Epithelial cell of proximal tubule (primary cell): ENCODE data around the gene CYP2R1. TPM values are rescaled to one million over a fixed set of nuclear protein-coding genes. Genes with fewer than 3 reads are reported as not detected.

Experiments
- DNase-seq: peaks from one replicate; pipeline ENCODE4 v3.0.0-alpha.2; 2011; ENCODE audit warnings: low read depth
- H3K4me3 ChIP-seq: 2 replicates; pipeline ENCODE4 v1.5.1; 2011; ENCODE audit warnings: low read depth, mild to moderate bottlenecking, low read length
- total RNA-seq: library from RNA; depleted of rRNA; stranded (reverse); fragments of >200 nt; gene quantifications from 2 replicates; pipeline ENCODE4 v1.2.3, GENCODE V29; 2015
- TF ChIP-seq, protein P1 (sequence below): conservative IDR thresholded peaks from 2 replicates; pipeline ENCODE4 v1.5.1; 2012; ENCODE audit warnings: low read depth, mild to moderate bottlenecking, low read length

Gene CYP2R1
- total RNA-seq, 1 donor from 2014 or later = 6.2 TPM

GRCh38 chr11:14905104-14906033 lies 13.3 kb upstream of the CYP2R1 start:
- DNase-seq = no peak
- H3K4me3 ChIP-seq = peak overlapping the region; percentile 68

DNA sequence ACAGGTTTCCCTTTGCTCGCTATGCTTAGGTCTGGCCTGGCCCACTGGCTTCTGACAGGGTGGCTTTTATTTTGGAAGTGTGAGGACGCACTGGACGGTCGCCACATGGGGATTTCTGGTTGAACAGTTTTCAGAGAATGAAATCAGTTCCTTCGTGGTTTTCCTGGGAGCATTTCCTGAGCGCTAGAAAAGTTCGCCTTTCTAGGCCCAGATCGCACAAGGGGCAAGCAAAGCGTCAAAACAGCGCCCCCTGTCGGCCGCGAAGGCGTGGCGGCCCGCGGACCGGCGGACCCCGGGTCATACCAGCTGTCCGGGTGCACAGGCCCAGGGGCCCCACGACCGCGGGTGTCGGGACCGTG lies 12.7 kb upstream of the CYP2R1 start:
- no peak for DNase-seq
- H3K4me3 ChIP-seq = peak overlapping the region; percentile 68
- TF ChIP-seq, protein P1, sequence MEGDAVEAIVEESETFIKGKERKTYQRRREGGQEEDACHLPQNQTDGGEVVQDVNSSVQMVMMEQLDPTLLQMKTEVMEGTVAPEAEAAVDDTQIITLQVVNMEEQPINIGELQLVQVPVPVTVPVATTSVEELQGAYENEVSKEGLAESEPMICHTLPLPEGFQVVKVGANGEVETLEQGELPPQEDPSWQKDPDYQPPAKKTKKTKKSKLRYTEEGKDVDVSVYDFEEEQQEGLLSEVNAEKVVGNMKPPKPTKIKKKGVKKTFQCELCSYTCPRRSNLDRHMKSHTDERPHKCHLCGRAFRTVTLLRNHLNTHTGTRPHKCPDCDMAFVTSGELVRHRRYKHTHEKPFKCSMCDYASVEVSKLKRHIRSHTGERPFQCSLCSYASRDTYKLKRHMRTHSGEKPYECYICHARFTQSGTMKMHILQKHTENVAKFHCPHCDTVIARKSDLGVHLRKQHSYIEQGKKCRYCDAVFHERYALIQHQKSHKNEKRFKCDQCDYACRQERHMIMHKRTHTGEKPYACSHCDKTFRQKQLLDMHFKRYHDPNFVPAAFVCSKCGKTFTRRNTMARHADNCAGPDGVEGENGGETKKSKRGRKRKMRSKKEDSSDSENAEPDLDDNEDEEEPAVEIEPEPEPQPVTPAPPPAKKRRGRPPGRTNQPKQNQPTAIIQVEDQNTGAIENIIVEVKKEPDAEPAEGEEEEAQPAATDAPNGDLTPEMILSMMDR = peak; percentile 92

More at GRCh38 chr11:14905104-14906033, 13.3 kb upstream of the CYP2R1 start:
- TF ChIP-seq, protein P1 = peak; percentile 70

DNA sequence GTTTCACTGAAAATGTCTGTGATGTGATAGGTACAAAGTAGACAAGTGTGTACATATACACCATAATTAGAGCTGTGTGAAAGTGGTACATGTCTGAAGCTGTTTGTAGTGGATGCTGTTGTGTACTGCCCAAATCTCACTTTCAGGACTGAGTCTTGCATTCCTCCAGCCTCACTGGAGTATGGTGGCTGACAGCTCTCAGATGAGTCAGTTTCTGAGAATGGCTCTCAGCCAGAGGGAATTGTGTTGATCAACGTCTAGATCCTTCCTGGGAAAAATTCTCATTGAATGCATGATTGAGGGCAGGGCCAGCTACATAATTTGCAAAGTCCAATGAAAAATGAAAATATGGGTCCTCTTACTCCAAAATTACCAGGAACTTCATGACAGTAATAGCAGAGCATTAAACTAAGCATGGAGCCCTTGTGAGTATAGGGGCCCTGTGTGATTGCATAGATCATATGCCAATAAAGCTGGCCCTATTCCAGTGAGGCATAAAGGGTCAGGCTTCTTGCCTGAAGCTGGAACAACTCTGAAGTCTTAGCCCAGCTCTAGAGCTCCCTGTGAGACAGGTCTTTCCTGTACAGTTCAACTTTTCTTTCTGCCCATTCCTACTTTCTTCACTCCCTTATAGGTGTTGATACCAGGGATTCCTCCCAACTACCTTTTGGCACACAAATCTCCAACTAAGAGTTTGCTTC lies 10.8 kb upstream of the CYP2R1 start:
- H3K4me3 ChIP-seq = no peak overlapping the region
- DNase-seq = peak; percentile 64
- TF ChIP-seq, protein P1 = no peak

DNA sequence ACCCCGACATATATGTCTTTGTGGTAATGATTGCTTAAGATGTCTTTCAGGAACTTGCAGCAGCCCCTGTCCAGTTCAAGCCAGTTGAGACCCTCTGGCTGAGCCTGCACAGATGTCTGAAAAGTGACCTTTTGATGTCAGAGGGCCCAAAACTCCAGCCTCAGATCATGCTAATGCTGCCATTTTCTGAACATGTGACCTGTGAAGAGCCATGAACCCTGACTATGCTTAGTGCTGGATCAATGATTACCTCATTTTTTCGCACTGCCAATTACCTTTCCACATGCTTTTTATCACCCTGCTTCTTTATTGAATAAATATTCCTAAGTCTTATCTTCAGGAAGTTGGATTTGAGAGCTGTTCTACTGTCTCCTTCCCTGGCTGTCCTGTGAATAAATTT lies 6.9 kb upstream of the CYP2R1 start:
- TF ChIP-seq, protein P1 = no peak
- DNase-seq = no peak
- no peak overlapping the region for H3K4me3 ChIP-seq

DNA sequence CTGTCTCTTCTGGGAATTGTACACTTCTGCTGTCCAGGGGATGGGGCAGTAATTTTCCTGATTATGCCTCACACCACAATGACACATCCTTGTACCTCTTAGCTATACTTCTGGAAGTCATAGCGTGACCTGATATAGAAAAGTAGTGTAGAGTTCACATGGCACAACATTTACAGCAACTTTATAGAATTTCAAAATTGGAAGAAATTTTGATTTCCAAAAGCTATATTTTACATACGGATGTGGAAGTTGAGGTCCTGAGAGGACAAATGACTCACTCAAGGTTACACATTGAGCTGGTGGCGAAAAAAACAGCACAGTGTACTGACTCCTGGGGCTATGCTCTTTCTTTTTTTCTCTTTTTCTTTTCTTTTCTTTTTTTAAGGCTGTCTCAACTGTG lies 6.3 kb upstream of the CYP2R1 start:
- DNase-seq = no peak

DNA sequence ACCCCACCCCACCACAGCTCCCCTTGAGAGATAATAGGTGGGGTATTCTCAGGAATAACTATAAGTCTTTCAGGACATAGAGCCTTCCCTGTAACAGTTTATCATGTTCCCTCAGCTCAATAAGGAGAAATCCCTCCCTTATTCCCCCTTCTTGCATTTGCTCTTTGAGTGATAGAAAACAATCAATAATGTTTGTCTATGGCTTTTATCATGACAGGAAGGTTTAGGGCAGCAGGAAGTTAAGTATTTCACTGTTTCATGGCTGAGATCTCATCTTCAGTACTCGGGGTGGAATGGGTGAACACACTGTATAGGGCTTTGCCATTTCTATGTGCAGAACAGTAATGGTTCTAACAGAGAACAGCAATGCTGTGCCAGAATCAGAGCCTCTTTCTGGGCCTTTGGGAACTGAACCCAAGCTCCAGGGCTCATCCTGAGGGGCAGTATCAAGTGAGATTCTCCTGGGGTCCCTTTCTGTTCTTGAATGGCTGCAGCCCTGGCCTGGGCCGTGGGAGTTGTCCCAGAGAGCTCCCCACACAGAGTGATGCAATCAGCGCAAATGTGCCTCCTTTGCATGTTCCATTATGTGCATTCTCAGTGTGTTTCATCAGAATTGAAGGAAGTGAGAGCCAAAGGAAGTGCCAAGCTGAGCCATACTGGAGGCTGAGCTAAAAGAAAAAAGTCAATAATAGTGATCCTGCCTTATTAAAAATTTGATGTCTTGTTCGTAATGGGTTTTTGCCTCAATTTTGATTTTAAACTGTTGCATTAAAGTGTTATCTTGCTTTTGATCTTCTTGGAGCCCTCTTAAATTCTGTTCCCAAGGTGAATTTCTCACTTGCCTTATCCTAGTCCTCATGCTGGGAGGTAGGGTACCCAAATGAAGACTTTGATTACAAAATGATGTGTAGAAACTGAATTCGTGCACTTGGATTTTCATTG lies 2.9 kb upstream of the CYP2R1 start:
- TF ChIP-seq, protein P1 = no peak
- no peak for DNase-seq
- no peak overlapping the region for H3K4me3 ChIP-seq

More for the DNA sequence above, 6.3 kb upstream of the CYP2R1 start:
- TF ChIP-seq, protein P1 = no peak
- no peak overlapping the region for H3K4me3 ChIP-seq
